ENCODE measurements around the gene KDM4C. TPM values are rescaled to one million over a fixed set of nuclear protein-coding genes. Genes with fewer than 3 reads are reported as not detected.
A peak's percentile ranks its signal among the peaks of the same experiment; 100 is the strongest.
"Not testable (repeated sequence)": the region's sequence is repeated elsewhere in the genome, so short reads cannot be mapped to it uniquely, and the experiment has no call there.

KDM4C gene
- total RNA-seq, 2 donors from 2014 or later: 66.2 to 68.7 TPM

DNA sequence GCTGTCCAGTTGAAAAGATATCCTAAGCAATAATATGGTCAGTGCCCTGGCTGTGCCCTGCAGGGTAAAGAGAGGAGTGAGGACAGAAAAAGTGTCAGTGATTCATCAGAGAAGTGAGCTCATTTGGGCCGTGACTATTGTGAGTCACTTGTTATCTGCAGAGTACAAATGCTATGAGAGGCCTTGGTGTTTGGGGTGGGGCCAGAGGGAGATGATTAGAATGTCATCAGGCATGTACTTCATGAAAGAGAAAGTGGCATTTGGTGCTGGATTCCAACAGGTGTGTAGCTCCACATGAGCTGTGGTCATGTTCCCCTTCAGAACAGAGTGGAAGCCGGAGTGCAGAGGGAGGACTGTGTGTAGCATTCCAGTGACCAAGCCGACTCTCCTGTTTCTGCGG, 174.1 kb downstream of the KDM4C start:
- no peak for DNase-seq (ENCODE audit: low spot score)
- no peak overlapping the region for H3K4me3 Mint-ChIP-seq
- no peaks in the 10 kb centered on the region for H3K9me3 Mint-ChIP-seq
- ATAC-seq: peak in 1 of 2 donors; percentile 94
- peaks cover 29 to 38% of the 10 kb centered on the region in 2 donors for H3K4me1 Mint-ChIP-seq (ENCODE audit: low read depth in 2 of 2)
- H3K27ac Mint-ChIP-seq: no peak overlapping the region
- H3K36me3 Mint-ChIP-seq: no peaks in the 10 kb centered on the region
- H3K27me3 Mint-ChIP-seq: no peaks in the 10 kb centered on the region

DNA sequence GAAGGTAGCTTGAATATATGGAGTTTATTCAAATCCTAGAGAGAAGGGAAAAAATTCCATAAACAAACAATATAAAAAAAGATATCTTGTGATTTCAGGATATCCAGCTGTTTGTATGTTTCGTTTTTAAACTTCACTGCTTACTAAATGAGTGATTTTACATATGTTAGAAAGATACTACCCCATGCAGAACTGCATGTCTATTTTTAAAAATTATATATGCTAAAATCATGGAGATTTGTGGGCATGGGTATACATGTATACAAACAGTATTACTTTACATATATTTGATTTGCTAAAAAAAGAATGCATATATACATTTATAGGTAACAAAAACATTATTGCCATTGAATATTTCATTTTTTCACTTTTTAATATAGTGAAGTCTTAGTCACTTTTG, 178.3 kb downstream of the KDM4C start:
- Mint-ChIP-seq H3K27me3 (no peaks in the 10 kb centered on the region), H3K4me1 (ENCODE audit: low read depth in 2 of 2) (peaks cover 12 to 18% of the 10 kb centered on the region in 2 donors), H3K9me3 (no peaks in the 10 kb centered on the region), H3K36me3 (no peaks in the 10 kb centered on the region), H3K4me3 (no peak overlapping the region), H3K27ac (no peak overlapping the region)
- no peak for ATAC-seq
- DNase-seq (ENCODE audit: low spot score): no peak

DNA sequence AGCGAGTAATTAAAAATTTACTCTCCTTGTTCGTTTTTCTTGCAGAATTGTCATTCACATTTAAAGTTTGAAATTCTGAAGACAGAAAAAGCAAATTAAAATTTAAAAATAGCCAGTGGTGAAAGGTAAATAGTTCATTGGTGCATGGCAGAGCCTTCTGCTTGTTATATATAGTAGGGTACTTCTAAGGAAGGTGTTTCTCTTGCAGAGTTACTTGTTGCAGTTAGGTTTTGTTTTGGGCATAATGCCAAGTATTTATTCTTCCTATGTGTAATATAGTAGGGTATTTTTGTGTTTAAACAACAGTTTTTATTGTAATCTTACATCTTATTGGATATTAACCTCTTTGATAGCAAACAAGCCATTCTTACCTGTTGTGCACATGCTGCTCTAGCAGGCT, 179.4 kb downstream of the KDM4C start:
- no peaks in the 10 kb centered on the region for H3K36me3 Mint-ChIP-seq
- DNase-seq (ENCODE audit: low spot score): no peak
- no peaks in the 10 kb centered on the region for H3K27me3 Mint-ChIP-seq
- no peak overlapping the region for H3K4me3 Mint-ChIP-seq
- no peak overlapping the region for H3K27ac Mint-ChIP-seq
- ATAC-seq: no peak
- peaks cover 7 to 21% of the 10 kb centered on the region in 2 donors for H3K4me1 Mint-ChIP-seq (ENCODE audit: low read depth in 2 of 2)
- no peaks in the 10 kb centered on the region for H3K9me3 Mint-ChIP-seq

DNA sequence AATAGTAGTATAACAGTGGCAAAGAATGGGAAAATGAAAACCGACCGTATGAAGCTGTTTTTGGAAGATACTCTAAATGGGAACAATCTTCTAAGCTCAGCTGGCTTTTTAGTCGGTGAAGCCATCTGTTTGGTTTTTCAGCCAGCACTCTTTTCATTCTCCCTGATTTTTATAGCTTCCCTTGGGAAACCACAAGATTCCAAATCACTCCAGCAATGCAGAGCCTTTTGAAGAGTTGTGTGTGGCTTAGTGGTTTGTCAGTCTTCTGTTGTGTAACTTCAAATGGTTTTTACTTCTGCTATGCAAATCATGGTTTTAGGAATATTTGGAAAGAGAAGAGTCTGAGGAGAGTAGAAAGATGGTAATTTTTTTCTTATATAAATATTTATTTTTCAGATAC, 180.7 kb downstream of the KDM4C start:
- Mint-ChIP-seq H3K27ac (no peak overlapping the region), H3K9me3 (no peaks in the 10 kb centered on the region), H3K4me3 (no peak overlapping the region), H3K36me3 (no peaks in the 10 kb centered on the region), H3K27me3 (no peaks in the 10 kb centered on the region), H3K4me1 (ENCODE audit: low read depth in 2 of 2) (peaks cover 7 to 20% of the 10 kb centered on the region in 2 donors)
- no peak for DNase-seq (ENCODE audit: low spot score)
- ATAC-seq: no peak

DNA sequence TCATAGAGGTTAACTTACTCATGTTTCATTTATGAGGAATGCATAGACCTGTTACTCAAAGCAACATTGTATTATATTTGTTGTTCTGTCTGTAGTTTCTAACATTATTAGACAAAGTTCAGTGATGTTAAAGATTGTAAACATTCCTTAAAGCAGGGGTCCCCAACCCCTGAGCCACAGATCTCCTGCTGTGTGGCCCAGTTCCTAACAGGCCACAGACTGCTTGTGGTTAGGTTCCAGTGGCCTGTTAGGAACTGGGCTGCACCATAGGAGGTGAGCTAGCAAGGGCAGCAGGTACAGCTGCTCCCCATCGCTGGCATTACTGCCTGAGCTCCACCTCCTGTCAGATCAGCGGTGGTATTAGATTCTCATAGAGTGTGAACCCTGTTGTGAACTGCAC, 181.1 kb downstream of the KDM4C start:
- Mint-ChIP-seq H3K9me3 (no peaks in the 10 kb centered on the region), H3K27me3 (no peaks in the 10 kb centered on the region), H3K36me3 (no peaks in the 10 kb centered on the region), H3K4me1 (ENCODE audit: low read depth in 2 of 2) (peaks cover 7 to 18% of the 10 kb centered on the region in 2 donors), H3K4me3 (no peak overlapping the region), H3K27ac (no peak overlapping the region)
- DNase-seq (ENCODE audit: low spot score) (no peak), ATAC-seq (no peak)

DNA sequence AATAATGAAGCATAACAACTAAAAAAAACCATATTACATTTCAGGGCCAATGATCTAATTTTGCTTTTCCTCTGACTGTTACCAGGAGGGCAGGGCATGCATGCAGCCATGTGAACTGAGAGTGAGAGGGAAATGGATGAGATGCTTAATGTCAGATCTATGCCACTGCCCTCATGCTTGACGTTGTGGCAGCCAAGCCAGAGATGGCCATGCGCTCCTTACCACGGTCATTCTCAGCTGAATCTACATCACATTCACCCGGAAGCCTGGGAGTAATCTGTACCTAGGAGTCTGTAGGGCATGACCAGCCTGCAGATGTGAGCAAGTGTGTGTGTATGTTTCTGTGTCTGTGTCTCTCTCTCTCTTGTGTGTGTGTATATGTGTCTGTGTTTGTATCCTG, 183.7 kb downstream of the KDM4C start:
- Mint-ChIP-seq H3K4me1 (ENCODE audit: low read depth in 2 of 2) (peaks cover 18 to 27% of the 10 kb centered on the region in 2 donors), H3K4me3 (no peak overlapping the region), H3K27ac (peak overlapping the region in 1 of 2 donors; percentile 21), H3K9me3 (no peaks in the 10 kb centered on the region), H3K36me3 (no peaks in the 10 kb centered on the region), H3K27me3 (no peaks in the 10 kb centered on the region)
- DNase-seq (ENCODE audit: low spot score): no peak
- ATAC-seq: no peak

DNA sequence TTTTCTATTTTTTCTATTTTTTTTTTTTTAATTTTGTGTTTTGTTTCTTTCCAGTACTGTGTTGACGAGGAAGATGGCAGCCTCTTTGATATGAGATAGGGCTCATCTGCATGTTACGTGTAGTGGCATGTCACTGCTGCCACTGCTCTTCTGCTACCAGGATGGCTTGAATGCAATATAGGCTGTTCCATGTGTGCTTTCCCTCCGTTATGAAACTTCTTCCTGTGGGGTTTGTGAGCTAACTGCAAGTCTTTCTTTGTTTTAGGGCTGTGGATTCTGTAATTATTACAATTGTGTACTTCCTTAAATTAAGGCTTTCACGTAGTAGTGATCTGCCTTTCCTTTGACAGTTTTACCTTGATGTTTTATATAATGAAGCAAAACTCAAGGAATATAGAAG, 184.6 kb downstream of the KDM4C start:
- Mint-ChIP-seq H3K36me3 (no peaks in the 10 kb centered on the region), H3K27me3 (no peaks in the 10 kb centered on the region), H3K9me3 (no peaks in the 10 kb centered on the region), H3K4me3 (no peak overlapping the region), H3K27ac (no peak overlapping the region), H3K4me1 (ENCODE audit: low read depth in 2 of 2) (peaks cover 18 to 27% of the 10 kb centered on the region in 2 donors)
- ATAC-seq (no peak), DNase-seq (ENCODE audit: low spot score) (no peak)

DNA sequence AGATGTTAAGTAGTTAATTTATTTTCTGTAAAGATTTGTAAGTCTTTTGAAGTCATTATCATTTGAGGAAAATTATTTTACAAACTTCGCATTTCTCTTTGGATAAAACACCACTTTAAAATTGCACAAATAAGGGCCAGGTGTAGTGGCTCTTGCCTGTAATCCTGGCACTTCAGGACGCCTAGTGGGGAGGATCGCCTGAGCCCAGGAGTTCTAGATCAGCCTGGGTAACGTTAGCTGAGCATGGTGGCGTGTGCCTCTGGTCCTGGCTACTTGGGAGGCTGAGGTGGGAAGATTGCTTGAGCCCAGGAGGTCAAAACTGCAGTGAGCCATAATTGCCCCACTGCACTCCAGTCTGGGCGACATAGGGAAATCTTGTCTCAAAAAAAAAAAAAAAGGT, 185.5 kb downstream of the KDM4C start:
- H3K27me3 Mint-ChIP-seq: no peaks in the 10 kb centered on the region
- ATAC-seq: no peak
- no peak overlapping the region for H3K4me3 Mint-ChIP-seq
- no peak for DNase-seq (ENCODE audit: low spot score)
- H3K36me3 Mint-ChIP-seq: no peaks in the 10 kb centered on the region
- H3K4me1 Mint-ChIP-seq (ENCODE audit: low read depth in 2 of 2): peaks cover 18 to 31% of the 10 kb centered on the region in 2 donors
- H3K27ac Mint-ChIP-seq: no peak overlapping the region
- H3K9me3 Mint-ChIP-seq: no peaks in the 10 kb centered on the region

DNA sequence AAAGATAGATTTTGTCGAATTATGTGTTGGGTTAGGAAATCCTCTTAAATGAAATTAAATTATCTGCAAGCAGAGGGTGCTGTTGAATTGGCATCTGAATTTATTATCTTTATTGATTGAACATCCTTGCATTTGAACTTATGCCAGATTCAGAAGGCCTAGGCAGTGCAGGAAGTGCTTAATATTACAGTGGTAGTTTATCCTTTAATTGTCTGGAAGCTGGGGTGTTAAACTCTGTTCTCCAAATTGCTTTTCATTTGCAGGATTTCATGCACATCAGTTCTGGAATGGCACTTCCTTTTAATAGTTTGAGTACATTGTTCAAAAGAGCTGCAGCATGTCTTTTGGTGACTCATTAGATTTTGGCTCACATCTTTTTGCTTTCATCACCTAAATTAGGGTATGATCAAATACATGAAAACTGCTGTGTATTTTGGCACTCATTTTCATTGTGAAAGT, 186.3 kb downstream of the KDM4C start:
- peaks cover 18 to 28% of the 10 kb centered on the region in 2 donors for H3K4me1 Mint-ChIP-seq (ENCODE audit: low read depth in 2 of 2)
- H3K27me3 Mint-ChIP-seq: no peaks in the 10 kb centered on the region

DNA sequence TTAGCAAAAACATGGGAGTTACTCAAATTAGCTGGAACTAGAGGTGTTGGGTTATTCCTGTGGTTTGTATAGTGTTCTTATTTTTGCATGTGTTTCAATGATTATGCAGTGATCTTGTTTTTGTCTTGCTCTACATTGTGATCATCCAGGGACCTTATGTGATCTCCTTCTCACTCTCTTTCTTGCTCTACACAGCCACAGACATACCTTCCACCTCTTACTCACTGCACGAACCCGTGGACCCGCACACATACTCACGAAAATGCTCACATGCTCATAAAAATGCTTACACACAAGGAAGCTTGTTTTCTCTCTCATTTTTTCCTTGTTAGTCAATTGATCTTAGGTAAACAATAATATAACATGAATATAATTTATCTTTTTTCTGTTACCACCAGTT, 187.1 kb downstream of the KDM4C start:
- Mint-ChIP-seq H3K4me1 (ENCODE audit: low read depth in 2 of 2) (peaks cover 16 to 27% of the 10 kb centered on the region in 2 donors), H3K4me3 (no peak overlapping the region)

More for the DNA sequence above, 186.3 kb downstream of the KDM4C start:
- ATAC-seq (no peak), DNase-seq (ENCODE audit: low spot score) (no peak)
- Mint-ChIP-seq H3K27ac (no peak overlapping the region), H3K9me3 (no peaks in the 10 kb centered on the region), H3K4me3 (no peak overlapping the region), H3K36me3 (no peaks in the 10 kb centered on the region)

DNA sequence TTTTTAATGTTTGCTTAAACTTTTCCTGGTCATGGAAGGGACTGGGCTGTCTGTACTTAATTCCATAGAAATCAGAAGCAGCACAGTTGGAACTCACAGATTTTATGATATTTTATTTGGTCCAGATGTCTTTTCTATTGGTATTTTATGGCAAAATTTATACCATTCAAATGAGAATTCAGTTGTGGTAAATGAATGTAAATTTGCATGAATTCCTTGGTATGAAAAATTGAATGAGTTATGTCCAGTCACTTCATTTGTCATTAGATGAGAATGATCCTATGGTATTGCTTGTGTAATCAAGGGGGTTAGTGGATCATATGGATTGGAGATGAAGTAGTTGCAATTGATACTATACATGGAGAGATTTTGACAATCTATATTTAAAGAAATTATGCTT, 188.0 kb downstream of the KDM4C start:
- no peak overlapping the region for H3K27ac Mint-ChIP-seq
- no peaks in the 10 kb centered on the region for H3K9me3 Mint-ChIP-seq
- peaks cover 11 to 26% of the 10 kb centered on the region in 2 donors for H3K4me1 Mint-ChIP-seq (ENCODE audit: low read depth in 2 of 2)
- ATAC-seq (no peak), DNase-seq (ENCODE audit: low spot score) (no peak)
- H3K27me3 Mint-ChIP-seq: no peaks in the 10 kb centered on the region
- H3K36me3 Mint-ChIP-seq: no peaks in the 10 kb centered on the region
- no peak overlapping the region for H3K4me3 Mint-ChIP-seq

More for the DNA sequence above, 187.1 kb downstream of the KDM4C start:
- Mint-ChIP-seq H3K9me3 (no peaks in the 10 kb centered on the region), H3K27me3 (no peaks in the 10 kb centered on the region), H3K27ac (no peak overlapping the region), H3K36me3 (no peaks in the 10 kb centered on the region)
- no peak for ATAC-seq
- no peak for DNase-seq (ENCODE audit: low spot score)

DNA sequence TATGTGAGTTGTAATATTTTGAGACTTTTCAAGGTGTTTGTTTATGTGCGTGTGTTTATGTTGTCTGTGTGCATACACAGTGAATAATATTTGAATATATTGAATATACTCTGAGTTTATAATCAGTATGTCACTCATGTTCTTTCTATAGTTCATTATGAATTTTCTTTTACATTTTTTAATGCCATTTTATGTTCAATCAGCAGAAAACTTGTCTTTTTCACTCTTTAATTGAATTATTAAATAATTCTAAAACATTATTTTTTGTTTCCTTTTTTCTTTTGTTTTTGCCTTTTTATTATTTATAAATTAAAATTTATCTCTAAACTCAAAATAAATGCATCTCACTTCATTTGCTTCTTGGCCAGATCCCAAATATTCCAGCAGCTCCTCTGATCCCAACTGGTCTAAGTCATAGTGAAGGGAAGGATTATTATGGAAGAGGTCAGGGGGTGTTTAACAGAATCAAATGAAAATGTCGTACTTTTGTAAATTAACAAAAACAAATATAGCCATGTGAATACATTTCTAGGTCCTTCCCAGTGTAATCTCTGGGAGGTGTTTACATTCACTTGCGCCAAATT, 188.9 kb downstream of the KDM4C start:
- H3K4me1 Mint-ChIP-seq (ENCODE audit: low read depth in 2 of 2): peaks cover 11 to 25% of the 10 kb centered on the region in 2 donors
- no peak overlapping the region for H3K27ac Mint-ChIP-seq
- no peak overlapping the region for H3K4me3 Mint-ChIP-seq
- no peaks in the 10 kb centered on the region for H3K27me3 Mint-ChIP-seq
- H3K9me3 Mint-ChIP-seq: no peaks in the 10 kb centered on the region
- no peaks in the 10 kb centered on the region for H3K36me3 Mint-ChIP-seq
- no peak for ATAC-seq
- DNase-seq (ENCODE audit: low spot score): no peak

DNA sequence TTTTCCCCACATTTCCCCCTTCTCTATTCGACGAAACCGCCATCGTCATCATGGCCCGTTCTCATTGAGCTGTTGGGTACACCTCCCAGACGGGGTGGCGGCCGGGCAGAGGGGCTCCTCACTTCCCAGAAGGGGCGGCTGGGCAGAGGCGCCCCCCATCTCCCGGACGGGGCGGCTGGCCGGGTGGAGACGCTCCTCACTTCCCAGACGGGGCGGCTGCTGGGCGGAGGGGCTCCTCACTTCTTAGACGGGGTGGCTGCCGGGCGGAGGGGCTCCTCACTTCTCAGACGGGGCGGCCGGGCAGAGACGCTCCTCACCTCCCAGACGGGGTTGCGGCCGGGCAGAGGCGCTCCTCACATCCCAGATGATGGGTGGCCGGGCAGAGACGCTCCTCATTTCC, 191.1 kb downstream of the KDM4C start:
- not testable (repeated sequence) for H3K4me3 Mint-ChIP-seq; H3K27me3 Mint-ChIP-seq; H3K9me3 Mint-ChIP-seq; ATAC-seq; DNase-seq (ENCODE audit: low spot score); H3K27ac Mint-ChIP-seq; H3K36me3 Mint-ChIP-seq
- peaks cover 16 to 21% of the 10 kb centered on the region in 2 donors for H3K4me1 Mint-ChIP-seq (ENCODE audit: low read depth in 2 of 2)

DNA sequence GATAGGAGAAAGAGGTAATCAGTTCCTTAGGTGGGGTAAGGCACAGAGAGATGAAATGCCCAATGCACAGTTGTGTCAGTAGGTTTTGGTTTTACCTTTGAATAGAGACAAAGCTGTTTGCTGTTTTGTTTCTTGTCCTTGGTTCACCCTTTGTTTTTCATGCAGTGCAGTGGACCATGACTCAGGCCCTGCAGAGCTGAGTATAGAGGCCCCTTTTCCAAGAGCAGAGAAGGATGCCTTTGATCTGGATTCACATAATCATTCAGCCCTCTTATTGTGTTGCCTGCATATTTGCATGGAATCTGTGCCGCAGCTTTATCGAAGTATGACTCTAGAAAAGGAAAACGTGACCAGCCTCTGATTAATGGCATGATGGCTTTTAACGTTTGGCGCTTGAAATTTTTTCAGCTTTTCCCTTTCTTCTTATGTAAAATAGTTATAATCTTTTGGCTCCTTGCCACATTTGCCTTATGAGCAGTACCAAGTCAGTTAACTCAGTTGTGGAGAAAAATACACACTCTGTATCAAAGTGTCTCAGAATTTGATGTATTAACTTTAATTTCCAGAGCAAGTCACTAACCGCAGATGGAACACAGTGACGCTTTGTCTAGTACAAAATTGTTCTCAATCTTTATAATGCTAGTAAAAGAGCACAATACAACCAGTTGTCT, 197.6 kb downstream of the KDM4C start:
- Mint-ChIP-seq H3K9me3 (no peaks in the 10 kb centered on the region), H3K36me3 (no peaks in the 10 kb centered on the region), H3K27me3 (no peaks in the 10 kb centered on the region), H3K4me3 (no peak overlapping the region), H3K4me1 (ENCODE audit: low read depth in 2 of 2) (peaks cover 8 to 14% of the 10 kb centered on the region in 2 donors), H3K27ac (no peak overlapping the region)
- ATAC-seq (no peak), DNase-seq (ENCODE audit: low spot score) (no peak)

All from natural killer cell treated with Interleukin-12 subunit alpha and Interleukin-12 subunit beta and Interleukin-15 and Interleukin-18, amount 100 ng/mL, for 72 hours (primary cell).